Activated CD4-positive, alpha-beta T cell treated with anti-CD3 and anti-CD28 coated beads, Interleukin-2, amount 10 ng/mL, durations not matched to agents 7 days and 5 days (primary cell): Measurements from ENCODE around the gene UQCR11. TPM values are rescaled to one million over a fixed set of nuclear protein-coding genes. Genes with fewer than 3 reads are reported as not detected.

Source experiments
- CTCF ChIA-PET: fragments of 350-600 bp; sonication (Branson Sonifier 250); formaldehyde crosslinking; loops from one replicate; lab custom pipeline; 2021; ENCODE audit warnings: antibody characterized with exemption; lab: Charles Lee
- POLR2A ChIA-PET: fragments of 350-600 bp; sonication (Branson Sonifier 250); formaldehyde crosslinking; loops from one replicate; lab custom pipeline; 2021; ENCODE audit warnings: antibody characterized with exemption; lab: Charles Lee
- DNase-seq: peaks from one replicate; pipeline ENCODE4 v3.0.0-alpha.2; 2020
- H3K27ac Mint-ChIP-seq: one replicate; pipeline ENCODE4 v1.8.0; 2021; ENCODE audit warnings: mild to moderate bottlenecking, moderate library complexity, mixed read lengths
- H3K27me3 Mint-ChIP-seq: one replicate; pipeline ENCODE4 v1.8.0; 2021; ENCODE audit warnings: mixed read lengths
- H3K36me3 Mint-ChIP-seq: one replicate; pipeline ENCODE4 v1.8.0; 2021; ENCODE audit warnings: low read depth, mixed read lengths
- H3K4me1 Mint-ChIP-seq: one replicate; pipeline ENCODE4 v1.8.0; 2021; ENCODE audit warnings: mixed read lengths
- H3K4me3 Mint-ChIP-seq: one replicate; pipeline ENCODE4 v1.8.0; 2021; ENCODE audit warnings: mild to moderate bottlenecking, moderate library complexity, mixed read lengths
- H3K9me3 Mint-ChIP-seq: one replicate; pipeline ENCODE4 v1.8.0; 2021; ENCODE audit warnings: mixed read lengths
- total RNA-seq, 2 experiments: library from RNA; stranded (reverse); gene quantifications; one replicate each; pipeline ENCODE4 v1.2.3, GENCODE V29; 2021

Gene UQCR11
- total RNA-seq, 2 experiments from 2014 or later = 144 to 184 TPM

GRCh38 chr19:1576242-1577089 is 28.8 kb downstream of the UQCR11 start:
- CTCF ChIA-PET = no interaction called here
- peaks cover 6% of the 10 kb centered on the region for H3K36me3 Mint-ChIP-seq

GRCh38 chr19:1575323-1576241 is 29.7 kb downstream of the UQCR11 start:
- ChIA-PET CTCF (interaction anchor here (0.6 kb wide), 1 partner anchor 893 kb away, joined by 3 read pairs; no protein-coding TSS in a partner anchor), POLR2A (interaction anchor here (0.6 kb wide), 1 partner anchor 92 kb away, joined by 3 read pairs; no protein-coding TSS in a partner anchor)
- Mint-ChIP-seq H3K27ac (no peak overlapping the region), H3K9me3 (no peaks in the 10 kb centered on the region), H3K36me3 (peaks cover 3% of the 10 kb centered on the region), H3K27me3 (no peaks in the 10 kb centered on the region), H3K4me3 (no peak overlapping the region), H3K4me1 (no peaks in the 10 kb centered on the region)
- no peak for DNase-seq

More at GRCh38 chr19:1576242-1577089, 28.8 kb downstream of the UQCR11 start:
- Mint-ChIP-seq H3K9me3 (no peaks in the 10 kb centered on the region), H3K27me3 (no peaks in the 10 kb centered on the region), H3K4me3 (no peak overlapping the region), H3K4me1 (no peaks in the 10 kb centered on the region), H3K27ac (no peak overlapping the region)
- DNase-seq = no peak
- POLR2A ChIA-PET = no interaction called here

- Mint-ChIP-seq H3K9me3 (no peaks in the 10 kb centered on the region), H3K27me3 (peaks cover 10% of the 10 kb centered on the region), H3K27ac (no peak overlapping the region), H3K36me3 (peaks cover 2% of the 10 kb centered on the region), H3K4me3 (no peak overlapping the region), H3K4me1 (peaks cover 6% of the 10 kb centered on the region)
- ChIA-PET CTCF (no interaction called here), POLR2A (interaction anchor here (0.6 kb wide), 1 partner anchor 93 kb away, joined by 3 read pairs; no protein-coding TSS in a partner anchor)
- no peak for DNase-seq
These were observed 30.7 kb downstream of the UQCR11 start for GRCh38 chr19:1574354-1575136.

- DNase-seq = no peak
- CTCF ChIA-PET = no interaction called here
- H3K27me3 Mint-ChIP-seq = peaks cover 12% of the 10 kb centered on the region
- no peak overlapping the region for H3K4me3 Mint-ChIP-seq
- H3K9me3 Mint-ChIP-seq = no peaks in the 10 kb centered on the region
- no peaks in the 10 kb centered on the region for H3K36me3 Mint-ChIP-seq
- POLR2A ChIA-PET = no interaction called here
- no peak overlapping the region for H3K27ac Mint-ChIP-seq
- peaks cover 9% of the 10 kb centered on the region for H3K4me1 Mint-ChIP-seq
These were observed 32.5 kb downstream of the UQCR11 start for GRCh38 chr19:1572795-1573194.

- CTCF ChIA-PET = no interaction called here
- H3K4me3 Mint-ChIP-seq = no peak overlapping the region
- no peak overlapping the region for H3K27ac Mint-ChIP-seq
- H3K36me3 Mint-ChIP-seq = no peaks in the 10 kb centered on the region
- H3K27me3 Mint-ChIP-seq = peaks cover 12% of the 10 kb centered on the region
- H3K9me3 Mint-ChIP-seq = no peaks in the 10 kb centered on the region
- POLR2A ChIA-PET = no interaction called here
- DNase-seq = no peak
- peaks cover 9% of the 10 kb centered on the region for H3K4me1 Mint-ChIP-seq
These were observed 33.9 kb downstream of the UQCR11 start for GRCh38 chr19:1571358-1571757.

- ChIA-PET POLR2A (no interaction called here), CTCF (interaction anchor here (0.6 kb wide), 1 partner anchor 12 kb away, joined by 5 read pairs; no protein-coding TSS in a partner anchor)
- Mint-ChIP-seq H3K36me3 (no peaks in the 10 kb centered on the region), H3K27ac (no peak overlapping the region), H3K27me3 (peaks cover 12% of the 10 kb centered on the region), H3K4me1 (peaks cover 9% of the 10 kb centered on the region), H3K4me3 (no peak overlapping the region), H3K9me3 (no peaks in the 10 kb centered on the region)
- DNase-seq = no peak
These were observed 34.4 kb downstream of the UQCR11 start for GRCh38 chr19:1570836-1571235.

- CTCF ChIA-PET = interaction anchor here (0.7 kb wide), 1 partner anchor 272 kb away, joined by 4 read pairs; no protein-coding TSS in a partner anchor
- Mint-ChIP-seq H3K27me3 (peaks cover 12% of the 10 kb centered on the region), H3K9me3 (no peaks in the 10 kb centered on the region), H3K4me1 (peaks cover 11% of the 10 kb centered on the region), H3K36me3 (no peaks in the 10 kb centered on the region), H3K4me3 (peak overlapping the region; percentile 40), H3K27ac (peak overlapping the region; percentile 41)
- POLR2A ChIA-PET = no interaction called here
- DNase-seq = no peak
These were observed 35.3 kb downstream of the UQCR11 start for GRCh38 chr19:1569997-1570396.

GRCh38 chr19:1568320-1569019 is 36.8 kb downstream of the UQCR11 start, which contains the start of gene MEX3D:
Gene MEX3D (minus strand): TSS chr19:1568325. CDS start chr19:1568058, 267 bp downstream.
- peak within 1 kb of the TSS; percentile 34 for H3K4me3 Mint-ChIP-seq
- ChIA-PET CTCF (no interaction called here), POLR2A (no interaction called here)
- no peak within 1 kb of the TSS for H3K27ac Mint-ChIP-seq
- H3K36me3 Mint-ChIP-seq = no peaks in the 10 kb centered on the region
- no peaks in the 10 kb centered on the region for H3K9me3 Mint-ChIP-seq
- H3K4me1 Mint-ChIP-seq = peaks cover 11% of the 10 kb centered on the region
- H3K27me3 Mint-ChIP-seq = peaks cover 13% of the 10 kb centered on the region
- peak; percentile 78 for DNase-seq

- H3K27me3 Mint-ChIP-seq = peaks cover 13% of the 10 kb centered on the region
- CTCF ChIA-PET = no interaction called here
- H3K4me1 Mint-ChIP-seq = peaks cover 11% of the 10 kb centered on the region
- H3K9me3 Mint-ChIP-seq = no peaks in the 10 kb centered on the region
- DNase-seq = no peak
- POLR2A ChIA-PET = no interaction called here
- no peak overlapping the region for H3K27ac Mint-ChIP-seq
- H3K4me3 Mint-ChIP-seq = no peak overlapping the region
- H3K36me3 Mint-ChIP-seq = no peaks in the 10 kb centered on the region
These were observed 37.4 kb downstream of the UQCR11 start for GRCh38 chr19:1567848-1568227.

- H3K4me3 Mint-ChIP-seq = peak overlapping the region; percentile 34
- no peak overlapping the region for H3K27ac Mint-ChIP-seq
- ChIA-PET POLR2A (no interaction called here), CTCF (no interaction called here)
- H3K9me3 Mint-ChIP-seq = no peaks in the 10 kb centered on the region
- no peak for DNase-seq
- H3K36me3 Mint-ChIP-seq = no peaks in the 10 kb centered on the region
- H3K4me1 Mint-ChIP-seq = peaks cover 11% of the 10 kb centered on the region
- H3K27me3 Mint-ChIP-seq = peaks cover 13% of the 10 kb centered on the region
These were observed 38.0 kb downstream of the UQCR11 start for GRCh38 chr19:1567116-1567847.

- POLR2A ChIA-PET = no interaction called here
- Mint-ChIP-seq H3K27me3 (peaks cover 13% of the 10 kb centered on the region), H3K4me1 (peaks cover 11% of the 10 kb centered on the region), H3K27ac (no peak overlapping the region), H3K36me3 (no peaks in the 10 kb centered on the region), H3K9me3 (no peaks in the 10 kb centered on the region), H3K4me3 (peak overlapping the region; percentile 27)
- DNase-seq = no peak
- CTCF ChIA-PET = no interaction called here
These were observed 38.7 kb downstream of the UQCR11 start for GRCh38 chr19:1566392-1567115.
